GM18951 (cell line): Measurements from ENCODE around the gene IRS2.
"Not testable (repeated sequence)": the region's sequence is repeated elsewhere in the genome, so short reads cannot be mapped to it uniquely, and the experiment has no call there.

Source experiments
- POLR2A ChIP-seq: IDR thresholded peaks from 4 replicates; pipeline ENCODE4 v1.6.1; 2011; ENCODE audit warnings: mild to moderate bottlenecking; ENCODE audit not compliant: insufficient read length, insufficient read depth; ENCODE audit errors: extremely low read depth
- in situ Hi-C: fragments of 300-500 bp; cut with MboI; formaldehyde crosslinking; loops from one replicate; pipeline ENCODE4 v1.12.0; 2022; ENCODE audit warnings: low sequenced_read_pairs, mixed read lengths, inconsistent platforms; ENCODE audit not compliant: unreplicated experiment

IRS2 gene, protein sequence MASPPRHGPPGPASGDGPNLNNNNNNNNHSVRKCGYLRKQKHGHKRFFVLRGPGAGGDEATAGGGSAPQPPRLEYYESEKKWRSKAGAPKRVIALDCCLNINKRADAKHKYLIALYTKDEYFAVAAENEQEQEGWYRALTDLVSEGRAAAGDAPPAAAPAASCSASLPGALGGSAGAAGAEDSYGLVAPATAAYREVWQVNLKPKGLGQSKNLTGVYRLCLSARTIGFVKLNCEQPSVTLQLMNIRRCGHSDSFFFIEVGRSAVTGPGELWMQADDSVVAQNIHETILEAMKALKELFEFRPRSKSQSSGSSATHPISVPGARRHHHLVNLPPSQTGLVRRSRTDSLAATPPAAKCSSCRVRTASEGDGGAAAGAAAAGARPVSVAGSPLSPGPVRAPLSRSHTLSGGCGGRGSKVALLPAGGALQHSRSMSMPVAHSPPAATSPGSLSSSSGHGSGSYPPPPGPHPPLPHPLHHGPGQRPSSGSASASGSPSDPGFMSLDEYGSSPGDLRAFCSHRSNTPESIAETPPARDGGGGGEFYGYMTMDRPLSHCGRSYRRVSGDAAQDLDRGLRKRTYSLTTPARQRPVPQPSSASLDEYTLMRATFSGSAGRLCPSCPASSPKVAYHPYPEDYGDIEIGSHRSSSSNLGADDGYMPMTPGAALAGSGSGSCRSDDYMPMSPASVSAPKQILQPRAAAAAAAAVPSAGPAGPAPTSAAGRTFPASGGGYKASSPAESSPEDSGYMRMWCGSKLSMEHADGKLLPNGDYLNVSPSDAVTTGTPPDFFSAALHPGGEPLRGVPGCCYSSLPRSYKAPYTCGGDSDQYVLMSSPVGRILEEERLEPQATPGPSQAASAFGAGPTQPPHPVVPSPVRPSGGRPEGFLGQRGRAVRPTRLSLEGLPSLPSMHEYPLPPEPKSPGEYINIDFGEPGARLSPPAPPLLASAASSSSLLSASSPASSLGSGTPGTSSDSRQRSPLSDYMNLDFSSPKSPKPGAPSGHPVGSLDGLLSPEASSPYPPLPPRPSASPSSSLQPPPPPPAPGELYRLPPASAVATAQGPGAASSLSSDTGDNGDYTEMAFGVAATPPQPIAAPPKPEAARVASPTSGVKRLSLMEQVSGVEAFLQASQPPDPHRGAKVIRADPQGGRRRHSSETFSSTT (N-terminal part only)

DNA sequence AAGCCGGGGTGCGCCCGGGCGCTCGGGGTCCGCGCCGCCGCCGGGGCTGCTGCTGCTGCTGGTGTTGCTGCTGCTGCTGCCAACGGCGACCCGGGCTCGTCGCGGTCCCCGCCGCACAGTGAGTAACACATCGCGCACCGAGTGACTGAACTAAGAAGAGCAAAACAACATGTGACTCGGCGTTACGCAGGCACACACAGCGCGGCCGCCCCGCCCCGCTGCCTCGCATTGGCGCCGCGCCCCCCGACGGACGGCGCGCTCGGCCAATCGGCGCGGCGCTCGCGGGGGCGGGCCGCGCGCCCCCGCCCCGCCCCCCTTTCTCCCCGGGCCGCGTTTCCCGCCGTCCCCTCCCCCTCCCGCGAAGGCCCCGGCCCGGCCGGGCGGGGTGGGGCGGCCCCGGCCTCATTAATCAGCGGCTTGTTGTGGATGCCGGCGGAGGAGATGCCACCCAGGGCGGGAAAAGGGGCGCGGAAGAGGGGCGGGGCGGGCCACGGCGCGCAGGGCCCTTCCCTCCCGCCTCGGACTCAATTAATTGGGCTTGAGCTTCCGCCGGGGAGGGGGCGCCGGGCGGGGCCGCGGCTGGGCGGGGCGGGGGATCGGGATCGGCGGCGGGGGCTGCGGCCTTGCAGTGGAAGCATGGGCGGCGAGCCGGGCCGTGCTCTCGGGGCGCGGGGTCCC is at the start of gene IRS2:
Gene IRS2 (minus strand): TSS at position 127 of the 678 bp plus-strand sequence. CDS start 530 bp downstream, outside the sequence.
- TF ChIP-seq POLR2A = peak; percentile 64
- in situ Hi-C loops = no loop called here

DNA sequence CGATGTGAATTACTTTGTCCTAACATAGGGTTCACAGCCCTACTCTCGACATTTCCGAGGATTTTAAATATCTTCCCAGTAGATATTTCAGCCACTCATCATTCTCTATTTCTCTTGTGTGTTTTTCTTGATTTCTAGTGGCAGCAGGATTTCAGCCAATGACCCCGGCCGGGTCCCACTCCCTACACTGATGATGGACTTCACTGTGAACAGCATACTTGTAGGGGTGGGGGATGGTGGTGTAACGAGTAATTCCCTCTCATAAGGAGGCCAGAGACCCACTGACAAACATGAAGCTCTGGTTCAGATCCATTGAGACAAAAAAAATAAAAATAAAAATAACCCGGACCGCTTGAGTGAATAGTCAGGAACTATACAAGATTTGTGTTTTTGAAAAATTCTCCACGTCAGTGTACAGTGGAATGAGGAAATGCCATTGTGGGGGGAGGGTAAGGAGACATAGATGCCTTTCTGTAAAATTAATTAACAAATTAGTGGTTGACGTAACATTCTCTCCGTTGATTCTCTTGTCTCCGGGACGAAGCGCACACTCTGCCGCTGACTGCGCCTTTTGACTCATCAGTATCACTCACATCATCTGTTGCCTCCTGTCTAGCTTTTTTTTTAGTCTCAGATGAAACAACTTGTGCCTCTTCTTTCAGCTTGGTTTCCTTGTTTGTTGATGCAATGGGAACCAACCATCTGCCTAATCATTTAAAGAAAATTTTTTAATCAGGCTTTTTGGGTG is 48.8 kb upstream of the IRS2 start:
- no peak for TF ChIP-seq POLR2A
- in situ Hi-C loops = no loop called here

DNA sequence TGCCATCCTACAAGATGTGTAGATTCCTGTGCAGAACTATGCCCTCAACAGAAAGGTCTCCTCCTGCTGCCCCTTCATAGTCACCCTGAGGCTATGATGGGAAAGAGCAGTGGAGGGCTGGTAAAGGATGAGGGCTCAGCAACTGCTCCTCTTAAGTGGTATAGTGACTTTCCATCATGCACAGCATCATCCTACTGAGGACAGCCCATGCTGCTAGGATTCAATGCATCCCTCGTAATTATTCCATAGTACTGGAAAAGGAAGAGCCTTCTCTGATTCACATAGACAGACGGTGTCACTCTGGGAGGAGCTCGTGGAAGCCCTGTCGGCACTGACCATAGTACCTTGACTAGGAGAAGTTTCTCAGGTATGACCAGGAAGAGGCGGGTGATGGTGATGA is 47.6 kb upstream of the IRS2 start:
- in situ Hi-C loops = no loop called here
- no peak for TF ChIP-seq POLR2A

DNA sequence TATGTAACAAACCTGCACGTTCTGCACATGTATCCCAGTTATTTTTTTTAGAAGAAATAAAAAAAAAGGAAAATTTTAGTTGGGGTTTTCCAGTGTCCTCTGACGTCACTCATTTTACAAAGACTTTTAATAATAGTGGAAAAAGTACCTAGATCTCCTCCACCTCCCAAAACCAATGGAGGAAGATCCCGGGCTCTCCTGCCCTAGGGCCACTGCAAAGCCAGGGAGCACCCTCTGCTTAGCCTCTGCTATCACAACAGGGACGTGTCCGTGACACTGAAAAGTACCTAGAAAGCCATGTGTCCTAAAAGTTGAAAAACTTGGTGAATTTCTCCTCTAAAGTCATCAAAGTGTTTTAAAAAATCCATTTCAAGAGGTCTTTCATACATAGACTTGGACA is 46.7 kb upstream of the IRS2 start:
- in situ Hi-C loops = no loop called here
- no peak for TF ChIP-seq POLR2A

DNA sequence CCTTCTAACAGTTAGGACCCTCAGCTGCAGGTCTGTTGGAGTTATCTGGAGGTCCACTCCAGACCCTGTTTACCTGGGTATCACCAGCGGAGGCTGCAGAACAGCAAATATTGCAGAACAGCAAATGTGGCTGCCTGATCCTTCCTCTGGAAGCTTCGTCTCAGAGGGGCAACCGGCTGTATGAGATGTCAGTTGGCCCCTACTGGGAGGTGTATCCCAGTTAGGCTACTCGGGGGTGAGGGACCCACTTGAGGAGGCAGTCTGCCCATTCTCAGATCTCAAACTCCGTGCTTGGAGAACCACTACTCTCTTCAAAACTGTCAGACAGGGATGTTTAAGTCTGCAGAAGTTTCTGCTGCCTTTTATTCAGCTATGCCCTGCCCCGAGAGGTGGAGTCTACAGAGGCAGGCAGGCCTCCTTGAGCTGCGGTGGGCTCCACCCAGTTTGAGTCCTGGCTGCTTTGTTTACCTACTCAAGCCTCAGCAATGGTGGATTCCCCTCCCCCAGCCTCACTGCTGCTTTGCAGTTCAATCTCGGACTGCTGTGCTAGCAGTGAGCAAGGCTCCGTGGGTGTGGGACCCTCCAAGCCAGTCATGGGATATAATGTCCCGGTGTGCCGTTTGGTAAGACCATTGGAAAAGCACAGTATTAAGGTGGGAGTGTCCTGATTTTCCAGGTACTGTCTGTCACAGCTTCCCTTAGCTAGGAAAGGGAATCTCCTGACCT is 42.4 kb upstream of the IRS2 start:
- in situ Hi-C loops = not testable (repeated sequence)

DNA sequence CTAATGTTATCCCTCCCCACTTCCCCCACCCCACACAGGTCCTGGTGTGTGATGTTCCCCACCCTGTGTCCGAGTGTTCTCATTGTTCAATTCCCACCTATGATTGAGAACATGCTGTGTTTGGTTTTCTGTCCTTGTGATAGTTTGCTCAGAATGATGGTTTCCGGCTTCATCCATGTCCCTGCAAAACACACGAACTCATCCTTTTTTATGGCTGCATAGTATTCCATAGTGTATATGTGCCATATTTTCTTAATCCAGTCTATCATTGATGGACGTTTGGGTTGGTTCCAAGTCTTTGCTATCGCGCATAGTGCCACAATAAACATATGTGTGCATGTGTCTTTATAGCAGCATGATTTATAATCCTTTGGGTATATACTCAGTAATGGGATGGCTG is 36.8 kb upstream of the IRS2 start:
- in situ Hi-C loops = not testable (repeated sequence)

DNA sequence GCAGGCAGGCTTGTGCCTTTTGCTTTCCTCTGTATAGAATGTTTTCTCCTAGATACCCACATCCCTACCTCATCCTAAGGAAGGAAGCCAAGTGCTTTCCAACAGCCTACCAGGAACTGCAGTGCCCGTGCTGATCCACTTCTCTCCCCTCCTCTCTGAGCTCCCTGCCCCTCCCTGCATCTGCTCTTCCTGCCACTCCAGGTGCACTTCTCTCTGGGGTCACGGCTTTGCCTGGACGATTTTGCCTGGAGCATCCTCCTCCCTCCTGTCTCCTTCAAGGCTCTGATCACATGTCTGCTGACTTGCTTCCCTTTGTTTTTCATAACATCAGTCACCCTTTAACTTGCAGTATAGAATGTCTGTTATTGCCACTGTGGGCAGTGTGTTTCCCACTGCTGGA is 34.7 kb upstream of the IRS2 start:
- in situ Hi-C loops = no loop called here

DNA sequence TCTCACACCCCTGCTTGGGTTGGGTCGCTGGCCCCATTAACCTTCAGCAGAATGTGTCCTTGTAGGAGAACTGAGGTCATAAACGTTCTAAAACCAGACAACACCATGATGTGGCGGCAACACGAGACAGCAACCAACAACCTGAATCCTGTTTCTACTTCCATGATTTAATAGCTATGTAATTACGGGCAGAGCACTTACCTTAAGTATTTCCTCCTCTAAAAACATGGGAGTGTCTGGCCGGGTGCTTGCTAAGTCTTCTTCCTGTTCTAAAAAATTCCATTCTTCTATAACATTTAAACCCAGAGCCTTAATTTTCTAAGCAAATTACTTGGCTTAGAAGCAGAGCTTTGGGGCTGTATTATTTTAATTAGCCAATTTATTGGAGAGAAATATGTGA is 33.5 kb upstream of the IRS2 start:
- TF ChIP-seq POLR2A = no peak

More for the DNA sequence above, 34.7 kb upstream of the IRS2 start:
- TF ChIP-seq POLR2A = no peak

DNA sequence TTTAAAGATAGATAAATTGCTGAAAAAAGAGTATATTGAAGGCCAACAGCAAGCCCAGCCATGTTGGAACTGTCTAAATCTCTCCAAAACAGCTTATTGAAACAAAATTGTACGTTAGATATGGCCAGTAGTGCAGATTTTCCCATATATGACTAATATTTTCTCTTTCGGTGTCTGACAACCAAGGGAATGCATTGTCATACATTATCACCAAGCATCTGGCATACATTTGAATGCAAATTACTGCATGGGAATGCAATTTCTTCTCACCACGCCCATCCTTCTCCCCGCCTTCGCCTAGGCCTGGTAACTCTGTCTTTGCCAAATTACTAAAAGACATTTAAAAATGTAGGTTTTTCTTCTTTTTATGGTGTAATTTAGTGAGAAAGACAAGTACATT is 32.5 kb upstream of the IRS2 start:
- in situ Hi-C loops = no loop called here
- TF ChIP-seq POLR2A = no peak

More for the DNA sequence above, 33.5 kb upstream of the IRS2 start:
- in situ Hi-C loops = no loop called here

DNA sequence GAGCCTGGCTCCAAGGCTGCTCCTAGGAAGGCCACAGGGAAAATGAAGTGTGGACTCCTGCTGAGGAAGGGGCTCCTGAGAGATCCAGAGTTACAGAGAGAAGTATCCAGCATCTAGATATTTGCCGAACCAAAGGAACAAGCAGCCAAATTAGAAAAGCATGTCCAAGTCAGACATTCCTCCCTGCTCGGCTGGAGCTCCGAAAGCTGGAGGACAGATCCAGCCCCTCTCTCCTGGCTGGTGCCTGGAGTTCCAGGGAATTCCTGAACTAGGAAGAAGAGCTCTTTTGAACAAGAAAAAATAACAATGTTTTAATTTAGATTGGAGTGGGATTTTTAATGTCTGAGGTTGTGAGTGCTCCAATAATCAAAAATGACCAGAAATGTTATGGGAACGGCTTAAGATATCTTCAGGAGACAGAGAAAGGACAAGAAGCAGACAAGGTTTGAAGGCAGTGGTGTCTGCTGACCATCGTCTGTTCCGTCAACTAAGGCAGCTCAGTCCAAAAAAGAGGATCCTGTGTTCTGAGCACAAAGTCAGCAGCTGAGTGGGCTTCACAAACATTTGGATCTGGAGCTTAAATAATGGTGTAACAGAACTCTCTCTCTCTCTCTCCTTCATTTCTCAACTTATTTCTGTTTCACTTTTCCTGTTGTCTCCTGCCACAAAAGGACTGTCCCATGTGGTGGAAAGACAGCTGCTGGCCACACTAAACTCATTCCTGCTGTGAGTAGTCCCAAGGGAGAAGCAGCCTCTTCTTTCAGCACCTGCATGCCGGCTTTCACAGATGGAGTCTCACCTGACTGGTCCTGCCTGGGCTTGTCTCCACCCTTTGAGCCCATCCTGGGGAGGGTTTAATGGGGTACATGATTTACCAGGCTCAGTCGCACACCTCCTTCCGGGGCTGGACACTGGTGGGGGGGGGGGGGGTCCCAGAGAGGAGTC is 31.5 kb upstream of the IRS2 start:
- in situ Hi-C loops = no loop called here
- no peak for TF ChIP-seq POLR2A

DNA sequence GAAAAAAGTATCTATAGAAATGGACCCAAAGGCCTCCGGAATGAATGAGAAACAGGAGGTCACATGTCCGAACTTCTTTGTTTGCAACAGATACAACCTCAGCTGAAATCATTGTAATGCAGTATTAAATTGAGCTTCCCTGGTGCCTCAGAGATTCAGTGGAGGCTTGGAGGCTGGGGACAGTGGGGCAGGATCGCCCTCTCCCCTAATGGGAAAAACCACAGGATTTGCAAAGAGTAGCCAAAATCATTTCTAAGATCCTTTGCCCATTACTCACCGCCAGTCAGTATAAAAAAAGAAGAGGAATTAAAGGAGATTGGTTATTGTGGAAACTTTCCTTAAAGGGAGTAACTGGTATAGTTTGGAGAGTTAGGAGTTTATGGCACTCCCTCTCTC is 30.4 kb upstream of the IRS2 start:
- in situ Hi-C loops = no loop called here
- TF ChIP-seq POLR2A = no peak
